Neural cell (in vitro differentiated cells): Measurements from ENCODE around the gene KLHDC8A. TPM values are rescaled to one million over a fixed set of nuclear protein-coding genes. Genes with fewer than 3 reads are reported as not detected.

Source experiments
- H2AFZ ChIP-seq: fragments of 200-600, 300-800 bp; sonication (generic), shearing (Covaris generic); 2 replicates; pipeline ENCODE4 v1.6.0; 2014; ENCODE audit warnings: low read depth, mild to moderate bottlenecking, antibody characterized with exemption, low read length, moderate library complexity
- H3F3A ChIP-seq: fragments of 200-600 bp; shearing (Covaris generic); 2 replicates; pipeline ENCODE4 v1.6.1; 2016; ENCODE audit warnings: mild to moderate bottlenecking, moderate library complexity, mixed read lengths, antibody characterized with exemption, low read length; ENCODE audit not compliant: insufficient read depth, poor library complexity, severe bottlenecking
- H3K27ac ChIP-seq: fragments of 200-600, 300-800 bp; sonication (generic), shearing (Covaris generic); 2 replicates; pipeline ENCODE4 v1.5.1; 2014; ENCODE audit warnings: mild to moderate bottlenecking, low read length, moderate library complexity
- H3K27me3 ChIP-seq: fragments of 300-800, 200-600 bp; sonication (generic), shearing (Covaris generic); 2 replicates; pipeline ENCODE4 v1.6.0; 2014; ENCODE audit warnings: mild to moderate bottlenecking, low read depth, low read length, moderate library complexity; ENCODE audit not compliant: insufficient read depth
- H3K36me3 ChIP-seq: fragments of 300-800, 200-600 bp; sonication (generic), shearing (Covaris generic); 2 replicates; pipeline ENCODE4 v1.5.1; 2014; ENCODE audit warnings: mild to moderate bottlenecking, antibody characterized with exemption, low read length, moderate library complexity; ENCODE audit not compliant: insufficient read depth
- H3K4me2 ChIP-seq: fragments of 300-800, 200-600 bp; sonication (generic), shearing (Covaris generic); 2 replicates; pipeline ENCODE4 v1.6.0; 2014; ENCODE audit warnings: mild to moderate bottlenecking, low read length
- H3K4me3 ChIP-seq: fragments of 300-800, 200-600 bp; sonication (generic), shearing (Covaris generic); 2 replicates; pipeline ENCODE4 v1.5.1; 2014; ENCODE audit warnings: mild to moderate bottlenecking, low read length, moderate library complexity
- H3K79me2 ChIP-seq: fragments of 200-600 bp; shearing (Covaris generic); replicated peaks from 2 replicates; pipeline ENCODE4 v1.6.0; 2014; ENCODE audit warnings: mild to moderate bottlenecking, low read length, moderate library complexity; ENCODE audit not compliant: insufficient read depth
- H3K9ac ChIP-seq: fragments of 300-800, 200-600 bp; sonication (generic), shearing (Covaris generic); 2 replicates; pipeline ENCODE4 v1.6.1; 2016; ENCODE audit warnings: mild to moderate bottlenecking, low read length, mixed read lengths
- H3K9me2 ChIP-seq: fragments of 200-600 bp; shearing (Covaris generic); 2 replicates; pipeline ENCODE4 v1.6.1; 2016; ENCODE audit warnings: mild to moderate bottlenecking, low read length, mixed read lengths; ENCODE audit not compliant: insufficient read depth
- H3K9me3 ChIP-seq: fragments of 200-600, 300-800 bp; sonication (generic), shearing (Covaris generic); 2 replicates; pipeline ENCODE4 v1.6.1; 2016; ENCODE audit warnings: mild to moderate bottlenecking, mixed run types, low read length, moderate library complexity, mixed read lengths
- H4K20me1 ChIP-seq: fragments of 200-600 bp; shearing (Covaris generic); 2 replicates; pipeline ENCODE4 v1.6.1; 2016; ENCODE audit warnings: mild to moderate bottlenecking, mixed run types; ENCODE audit not compliant: insufficient read depth
- EP300 ChIP-seq: fragments of 450-650 bp; conservative IDR thresholded peaks from 2 replicates; pipeline ENCODE4 v1.6.1; 2014; ENCODE audit warnings: antibody characterized with exemption, mild to moderate bottlenecking, moderate library complexity; ENCODE audit not compliant: poor library complexity, severe bottlenecking
- EZH2 ChIP-seq: fragments of 200-600, 300-800 bp; shearing (Covaris generic), sonication (generic); IDR thresholded peaks from 2 replicates; pipeline ENCODE4 v1.6.1; 2014; ENCODE audit warnings: antibody characterized with exemption, low read length, borderline replicate concordance, mild to moderate bottlenecking; ENCODE audit not compliant: insufficient read depth, poor library complexity, severe bottlenecking
- MXI1 ChIP-seq: fragments of 450-650 bp; conservative IDR thresholded peaks from 2 replicates; pipeline ENCODE4 v1.6.1; 2014; ENCODE audit warnings: antibody characterized with exemption, mild to moderate bottlenecking; ENCODE audit not compliant: poor library complexity, severe bottlenecking
- POLR2AphosphoS5 ChIP-seq: IDR thresholded peaks from 2 replicates; pipeline ENCODE4 v1.6.1; 2012
- RAD21 ChIP-seq: fragments of 450-650 bp; conservative IDR thresholded peaks from 2 replicates; pipeline ENCODE4 v1.6.1; 2014; ENCODE audit warnings: antibody characterized with exemption, mild to moderate bottlenecking, moderate library complexity
- REST ChIP-seq: IDR thresholded peaks from 2 replicates; pipeline ENCODE4 v1.6.1; 2012; ENCODE audit warnings: borderline replicate concordance
- SMC3 ChIP-seq: fragments of 450-650 bp; conservative IDR thresholded peaks from 2 replicates; pipeline ENCODE4 v1.6.1; 2014; ENCODE audit warnings: antibody characterized with exemption, mild to moderate bottlenecking, moderate library complexity; ENCODE audit not compliant: poor library complexity
- TAF1 ChIP-seq: IDR thresholded peaks from 2 replicates; pipeline ENCODE4 v1.6.1; 2012; ENCODE audit warnings: low read depth
- polyA plus RNA-seq: library from polyadenylated mRNA; depleted of rRNA; stranded (reverse); fragments of >200 nt; gene quantifications from 2 replicates; pipeline ENCODE4 v1.2.3, GENCODE V29; 2014
- TF ChIP-seq, protein P1 (sequence below): fragments of 450-650 bp; IDR thresholded peaks from 2 replicates; pipeline ENCODE4 v1.5.1; 2014; ENCODE audit warnings: antibody characterized with exemption, mild to moderate bottlenecking, moderate library complexity; ENCODE audit not compliant: poor library complexity, severe bottlenecking

KLHDC8A gene
- polyA plus RNA-seq, 1 donor from 2014 or later: 7.7 TPM

- no peak overlapping the region for H3K27ac ChIP-seq
- H3K27me3 ChIP-seq: no peaks in the 10 kb centered on the region
- TF ChIP-seq SMC3 (no peak), EP300 (no peak), POLR2AphosphoS5 (no peak), TAF1 (no peak), RAD21 (no peak), MXI1 (no peak), EZH2 (no peak), REST (no peak)
- TF ChIP-seq, protein P1, sequence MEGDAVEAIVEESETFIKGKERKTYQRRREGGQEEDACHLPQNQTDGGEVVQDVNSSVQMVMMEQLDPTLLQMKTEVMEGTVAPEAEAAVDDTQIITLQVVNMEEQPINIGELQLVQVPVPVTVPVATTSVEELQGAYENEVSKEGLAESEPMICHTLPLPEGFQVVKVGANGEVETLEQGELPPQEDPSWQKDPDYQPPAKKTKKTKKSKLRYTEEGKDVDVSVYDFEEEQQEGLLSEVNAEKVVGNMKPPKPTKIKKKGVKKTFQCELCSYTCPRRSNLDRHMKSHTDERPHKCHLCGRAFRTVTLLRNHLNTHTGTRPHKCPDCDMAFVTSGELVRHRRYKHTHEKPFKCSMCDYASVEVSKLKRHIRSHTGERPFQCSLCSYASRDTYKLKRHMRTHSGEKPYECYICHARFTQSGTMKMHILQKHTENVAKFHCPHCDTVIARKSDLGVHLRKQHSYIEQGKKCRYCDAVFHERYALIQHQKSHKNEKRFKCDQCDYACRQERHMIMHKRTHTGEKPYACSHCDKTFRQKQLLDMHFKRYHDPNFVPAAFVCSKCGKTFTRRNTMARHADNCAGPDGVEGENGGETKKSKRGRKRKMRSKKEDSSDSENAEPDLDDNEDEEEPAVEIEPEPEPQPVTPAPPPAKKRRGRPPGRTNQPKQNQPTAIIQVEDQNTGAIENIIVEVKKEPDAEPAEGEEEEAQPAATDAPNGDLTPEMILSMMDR: no peak
- H3F3A ChIP-seq: no peaks in the 10 kb centered on the region
- H3K36me3 ChIP-seq: no peaks in the 10 kb centered on the region
- H3K9ac ChIP-seq: no peak overlapping the region
- no peaks in the 10 kb centered on the region for H3K9me3 ChIP-seq
- no peaks in the 10 kb centered on the region for H3K9me2 ChIP-seq
- H2AFZ ChIP-seq: no peak overlapping the region
- no peaks in the 10 kb centered on the region for H3K79me2 ChIP-seq
- no peaks in the 10 kb centered on the region for H4K20me1 ChIP-seq
- no peak overlapping the region for H3K4me3 ChIP-seq
- H3K4me2 ChIP-seq: no peak overlapping the region
These were observed 60.6 kb downstream of the KLHDC8A start for GRCh38 chr1:205296154-205296553.

DNA sequence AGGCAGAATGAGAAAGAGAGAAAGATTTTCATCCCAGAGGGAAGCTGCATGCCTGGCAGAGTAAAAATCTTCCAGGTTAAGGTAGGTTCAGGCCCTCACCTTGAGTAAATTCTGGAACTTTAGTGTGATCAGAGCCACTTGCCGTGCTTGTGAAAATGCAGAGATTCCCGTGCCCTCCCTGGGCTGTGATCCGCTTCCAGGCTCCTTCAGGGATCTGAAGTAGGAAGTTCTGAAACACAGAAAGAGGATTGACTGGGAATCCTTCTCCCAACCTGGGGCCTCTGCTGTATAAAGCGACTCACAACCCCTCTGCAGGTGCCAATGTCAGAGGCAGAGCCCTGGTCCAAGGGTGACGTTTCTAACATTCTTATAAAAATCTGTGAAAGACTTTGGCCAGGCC, 61.8 kb downstream of the KLHDC8A start:
- no peaks in the 10 kb centered on the region for H3F3A ChIP-seq
- TF ChIP-seq REST (peak; percentile 22), MXI1 (no peak), TAF1 (no peak), POLR2AphosphoS5 (no peak)
- TF ChIP-seq, protein P1: no peak
- no peaks in the 10 kb centered on the region for H3K9me2 ChIP-seq
- no peaks in the 10 kb centered on the region for H3K36me3 ChIP-seq
- no peak overlapping the region for H3K9ac ChIP-seq
- no peaks in the 10 kb centered on the region for H3K79me2 ChIP-seq
- no peaks in the 10 kb centered on the region for H3K27me3 ChIP-seq
- H2AFZ ChIP-seq: no peak overlapping the region
- no peaks in the 10 kb centered on the region for H3K9me3 ChIP-seq
- no peak overlapping the region for H3K4me2 ChIP-seq
- no peak overlapping the region for H3K4me3 ChIP-seq
- H3K27ac ChIP-seq: no peak overlapping the region
- H4K20me1 ChIP-seq: no peaks in the 10 kb centered on the region
